HEK293 (cell line): Measurements from ENCODE around the gene KPNA2.

ENCODE experiments used
- CTCF ChIP-seq: fragments of 450-650 bp; formaldehyde crosslinking; IDR thresholded peaks from 2 replicates; pipeline ENCODE4 v1.5.1; 2016; ENCODE audit warnings: missing biosample characterization, missing genetic modification characterization
- KLF16 ChIP-seq: fragments of 450-650 bp; formaldehyde crosslinking; IDR thresholded peaks from 2 replicates; pipeline ENCODE4 v1.5.1; 2017; ENCODE audit warnings: missing biosample characterization, missing genetic modification characterization
- REST ChIP-seq: fragments of 450-650 bp; formaldehyde crosslinking; IDR thresholded peaks from 2 replicates; pipeline ENCODE4 v1.5.1; 2016; ENCODE audit warnings: missing biosample characterization, missing genetic modification characterization
- SETDB1 ChIP-seq: IDR thresholded peaks from one replicate; pipeline ENCODE4 v1.6.1; 2017; ENCODE audit warnings: mild to moderate bottlenecking, low read length, moderate library complexity, mixed read lengths; ENCODE audit not compliant: insufficient read length
- ZNF184 ChIP-seq: fragments of 450-650 bp; IDR thresholded peaks from 2 replicates; pipeline ENCODE4 v1.5.1; 2018; ENCODE audit warnings: missing biosample characterization, mild to moderate bottlenecking, missing genetic modification characterization
- ZNF280D ChIP-seq: fragments of 450-650 bp; formaldehyde crosslinking; IDR thresholded peaks from 2 replicates; pipeline ENCODE4 v1.5.1; 2016; ENCODE audit warnings: missing biosample characterization, missing genetic modification characterization
- ZNF341 ChIP-seq: fragments of 450-650 bp; formaldehyde crosslinking; IDR thresholded peaks from 2 replicates; pipeline ENCODE4; 2016; ENCODE audit warnings: low read depth, missing biosample characterization, missing genetic modification characterization

- TF ChIP-seq CTCF (tag by site-specific recombination) (no peak), KLF16 (tag by site-specific recombination) (no peak), ZNF280D (tag by site-specific recombination) (no peak), ZNF341 (tag by site-specific recombination) (no peak), SETDB1 (no peak), ZNF184 (no peak), REST (tag by site-specific recombination) (no peak)
Observed at GRCh38 chr17:67990909-67991308, 44.6 kb upstream of the KPNA2 start.
